ENCODE measurements around the gene ZNF25.
"Not testable (repeated sequence)": the region's sequence is repeated elsewhere in the genome, so short reads cannot be mapped to it uniquely, and the experiment has no call there.

GRCh38 chr10:37998920-37999319, 22.5 kb upstream of the ZNF25 start:
- TF ChIP-seq ZNF407 (IDR thresholded peaks at IDR 0.05; ENCODE audit: low read depth); SMARCC2 (IDR thresholded peaks at IDR 0.05; ENCODE audit: low read depth); SNAPC5 (CRISPR knock-in tag; IDR thresholded peaks at IDR 0.05); GMEB1 (CRISPR knock-in tag; IDR thresholded peaks at IDR 0.05); POLR2AphosphoS5 (IDR thresholded peaks at IDR 0.05; ENCODE audit: control insufficient read depth, insufficient read depth, low read depth, low read length); CTCF (IDR thresholded peaks at IDR 0.05 in 2 of 3, conservative IDR thresholded peaks at IDR 0.05 in 1 of 3; ENCODE audit: insufficient read depth in 2 of 3, low read depth in 1 of 3, low read length in 3 of 3); TFAM (CRISPR knock-in tag; conservative IDR thresholded peaks at IDR 0.05); RBM15 (IDR thresholded peaks at IDR 0.05; ENCODE audit: insufficient read depth, low read length): not testable (repeated sequence)
- TF ChIP-seq ZNF324 (CRISPR knock-in tag; IDR thresholded peaks at IDR 0.05), result peak; percentile 92

Data from K562 (cell line).